PC-9 (cell line): ENCODE results near the gene ZNF581. TPM values are rescaled to one million over a fixed set of nuclear protein-coding genes. Genes with fewer than 3 reads are reported as not detected.

Experiments
- BruUV-seq: library from RNA; stranded (reverse); fragments of 400-500 nt; replicated peaks from 2 replicates; lab custom pipeline; 2021; lab: Mats Ljungman, UMichigan
- CTCF ChIA-PET: fragments of 300-600 bp; sonication (Branson Sonifier 250); formaldehyde crosslinking; loops from one replicate; lab custom pipeline; 2022; ENCODE audit warnings: antibody characterized with exemption; lab: Charles Lee
- POLR2A ChIA-PET: fragments of 300-600 bp; sonication (Branson Sonifier 250); formaldehyde crosslinking; loops from one replicate; lab custom pipeline; 2022; ENCODE audit warnings: antibody characterized with exemption; ENCODE audit not compliant: unreplicated experiment; lab: Charles Lee
- DNase-seq, 2 experiments: peaks; one replicate each; pipeline versions ENCODE4 v3.0.0 to v3.0.0-alpha.2; 2015 to 2022; ENCODE audit warnings: mixed read lengths in 1 of 2
- H2AFZ ChIP-seq: fragments of 200-600 bp; sonication (generic); 2 replicates; pipeline ENCODE4 v1.8.1; 2017; ENCODE audit warnings: antibody characterized with exemption
- H3F3A ChIP-seq: fragments of 200-600 bp; sonication (generic); 2 replicates; pipeline ENCODE4 v1.8.1; 2017; ENCODE audit warnings: antibody characterized with exemption, mild to moderate bottlenecking, low read depth; ENCODE audit not compliant: insufficient read depth
- H3K27ac ChIP-seq: fragments of 200-600 bp; sonication (generic); 2 replicates; pipeline ENCODE4 v1.6.1; 2016; ENCODE audit warnings: mixed run types
- H3K27me3 ChIP-seq: fragments of 200-600 bp; sonication (generic); 2 replicates; pipeline ENCODE4 v1.6.1; 2016; ENCODE audit warnings: low read depth, mixed run types; ENCODE audit not compliant: insufficient read depth
- H3K36me3 ChIP-seq: fragments of 200-600 bp; sonication (generic); 2 replicates; pipeline ENCODE4 v1.6.1; 2016; ENCODE audit warnings: low read depth, mixed run types
- H3K4me1 ChIP-seq: fragments of 200-600 bp; sonication (generic); replicated peaks from 2 replicates; pipeline ENCODE4 v1.6.1; 2016; ENCODE audit warnings: mixed run types; ENCODE audit not compliant: insufficient read depth
- H3K4me2 ChIP-seq: fragments of 200-600 bp; sonication (generic); 2 replicates; pipeline ENCODE4 v1.6.1; 2017; ENCODE audit warnings: mixed run types
- H3K4me3 ChIP-seq: fragments of 200-600 bp; sonication (generic); 2 replicates; pipeline ENCODE4 v1.6.1; 2016; ENCODE audit warnings: mixed run types
- H3K79me2 ChIP-seq: fragments of 200-600 bp; sonication (generic); 2 replicates; pipeline ENCODE4 v1.6.1; 2017; ENCODE audit warnings: low read depth, mixed run types
- H3K9me2 ChIP-seq: fragments of 200-600 bp; sonication (generic); 2 replicates; pipeline ENCODE4 v1.8.1; 2017; ENCODE audit warnings: mild to moderate bottlenecking; ENCODE audit not compliant: insufficient read depth
- H3K9me3 ChIP-seq: fragments of 200-600 bp; sonication (generic); 2 replicates; pipeline ENCODE4 v1.8.1; 2016; ENCODE audit warnings: low read depth; ENCODE audit not compliant: insufficient read depth
- H4K20me1 ChIP-seq: fragments of 200-600 bp; sonication (generic); 2 replicates; pipeline ENCODE4 v1.8.1; 2017; ENCODE audit not compliant: insufficient read depth
- CTCF ChIP-seq: fragments of 200-600 bp; sonication (generic); conservative IDR thresholded peaks from 2 replicates; pipeline ENCODE4 v1.6.1; 2017; ENCODE audit warnings: mixed run types, antibody characterized with exemption, mild to moderate bottlenecking, moderate library complexity
- EZH2 ChIP-seq: fragments of 200-600 bp; sonication (generic); IDR thresholded peaks from 2 replicates; pipeline ENCODE4 v1.8.0; 2017; ENCODE audit warnings: antibody characterized with exemption, low read depth
- intact Hi-C: fragments of 100-400 bp; cut with micrococcal nuclease; formaldehyde crosslinking; loops from one replicate; pipeline ENCODE4 v1.10.0; 2022; ENCODE audit not compliant: unreplicated experiment
- total RNA-seq: library from RNA; stranded (reverse); gene quantifications from 2 replicates; pipeline ENCODE4 v1.2.3, GENCODE V29; 2021

The ZNF581 gene
- total RNA-seq, 1 experiment from 2014 or later: 53.5 TPM

GRCh38 chr19:55674459-55674840 lies 31.0 kb downstream of the ZNF581 start:
- ChIA-PET POLR2A (interaction anchor here (0.7 kb wide), 1 partner anchor 31 kb away, joined by 6 read pairs; the partner anchor contains the start of gene ZNF581), CTCF (no interaction called here)
- Histone ChIP-seq H4K20me1 (peaks cover 55% of the 10 kb centered on the region), H2AFZ (no peak overlapping the region), H3K36me3 (peaks cover 33% of the 10 kb centered on the region), H3K9me2 (no peaks in the 10 kb centered on the region), H3K4me2 (peak overlapping the region; percentile 92), H3K27ac (peak overlapping the region; percentile 37; the same call in 1 of the 2 replicates), H3K9me3 (no peaks in the 10 kb centered on the region), H3K4me1 (peaks cover 42% of the 10 kb centered on the region), H3K79me2 (peaks cover 84% of the 10 kb centered on the region), H3K27me3 (no peaks in the 10 kb centered on the region), H3K4me3 (peak overlapping the region; percentile 93), H3F3A (peaks cover 49% of the 10 kb centered on the region)
- no TSS peak for BruUV-seq
- TF ChIP-seq EZH2: no peak
- no peak for TF ChIP-seq CTCF
- intact Hi-C loops: no loop called here
- no peak for DNase-seq

- Histone ChIP-seq H2AFZ (peak within 1 kb of the TSS; percentile 76; the same call in 1 of the 2 replicates), H3K36me3 (peaks cover 31% of the 10 kb centered on the region), H3K9me3 (no peaks in the 10 kb centered on the region), H3K4me1 (peaks cover 36% of the 10 kb centered on the region), H3F3A (peaks cover 43% of the 10 kb centered on the region), H3K4me2 (peak within 1 kb of the TSS; percentile 92), H4K20me1 (peaks cover 55% of the 10 kb centered on the region), H3K27me3 (no peaks in the 10 kb centered on the region), H3K79me2 (peaks cover 84% of the 10 kb centered on the region), H3K9me2 (no peaks in the 10 kb centered on the region), H3K4me3 (peak within 1 kb of the TSS; percentile 93), H3K27ac (peak within 1 kb of the TSS; percentile 37; the same call in 1 of the 2 replicates)
- no TSS peak for BruUV-seq
- intact Hi-C loops: loop anchor here (1.0 kb wide), 1 partner anchor 32 kb away; the partner anchor contains the start of gene ZNF581
- TF ChIP-seq CTCF: no peak
- no peak for TF ChIP-seq EZH2
- ChIA-PET POLR2A (interaction anchor here (0.7 kb wide), 1 partner anchor 32 kb away, joined by 6 read pairs; the partner anchor contains the start of gene ZNF581), CTCF (no interaction called here)
- peak; percentile 94 to 98 for DNase-seq
Observed at GRCh38 chr19:55674841-55675660, 31.6 kb downstream of the ZNF581 start, which contains the start of gene EPN1. TSS of gene EPN1 (plus strand) at chr19:55675226. CDS start at chr19:55678628, 3,402 bp downstream.

- TF ChIP-seq EZH2 (no peak), CTCF (no peak)
- H3K27ac ChIP-seq: peak overlapping the region; percentile 5; the same call in 1 of the 2 replicates
- peaks cover 34% of the 10 kb centered on the region for H3K36me3 ChIP-seq
- DNase-seq: no peak
- POLR2A ChIA-PET: no interaction called here
- intact Hi-C loops: loop anchor here (1.0 kb wide), 1 partner anchor 33 kb away; the partner anchor contains the start of gene ZNF581
- peaks cover 84% of the 10 kb centered on the region for H3K79me2 ChIP-seq
- peaks cover 38% of the 10 kb centered on the region for H3F3A ChIP-seq
- peak overlapping the region; percentile 93 for H3K4me3 ChIP-seq
- peak overlapping the region; percentile 92 for H3K4me2 ChIP-seq
- H2AFZ ChIP-seq: peak overlapping the region; percentile 76; the same call in 1 of the 2 replicates
- CTCF ChIA-PET: interaction anchor here (0.5 to 0.7 kb wide), 3 partner anchors 8 to 444 kb away, joined by 3 to 7 read pairs (median 5); no protein-coding TSS in a partner anchor
- no peaks in the 10 kb centered on the region for H3K9me3 ChIP-seq
- no peaks in the 10 kb centered on the region for H3K9me2 ChIP-seq
- no peaks in the 10 kb centered on the region for H3K27me3 ChIP-seq
- H4K20me1 ChIP-seq: peaks cover 57% of the 10 kb centered on the region
- BruUV-seq: TSS peak; percentile 43
- H3K4me1 ChIP-seq: peaks cover 29% of the 10 kb centered on the region
Observed at GRCh38 chr19:55675661-55676354, 32.4 kb downstream of the ZNF581 start.
